ENCODE results near the gene CBFA2T3.

- no peak for TF ChIP-seq SKIL (CRISPR knock-in tag; IDR thresholded peaks at IDR 0.05; ENCODE audit: borderline replicate concordance)
- TF ChIP-seq KDM1A (CRISPR knock-in tag; IDR thresholded peaks at IDR 0.05) = no peak
- no peak for TF ChIP-seq HDAC2 (CRISPR knock-in tag; IDR thresholded peaks at IDR 0.05)
- TF ChIP-seq EZH2 (conservative IDR thresholded peaks at IDR 0.05; ENCODE audit: low read depth, low read length) = no peak
- TF ChIP-seq, protein P1, sequence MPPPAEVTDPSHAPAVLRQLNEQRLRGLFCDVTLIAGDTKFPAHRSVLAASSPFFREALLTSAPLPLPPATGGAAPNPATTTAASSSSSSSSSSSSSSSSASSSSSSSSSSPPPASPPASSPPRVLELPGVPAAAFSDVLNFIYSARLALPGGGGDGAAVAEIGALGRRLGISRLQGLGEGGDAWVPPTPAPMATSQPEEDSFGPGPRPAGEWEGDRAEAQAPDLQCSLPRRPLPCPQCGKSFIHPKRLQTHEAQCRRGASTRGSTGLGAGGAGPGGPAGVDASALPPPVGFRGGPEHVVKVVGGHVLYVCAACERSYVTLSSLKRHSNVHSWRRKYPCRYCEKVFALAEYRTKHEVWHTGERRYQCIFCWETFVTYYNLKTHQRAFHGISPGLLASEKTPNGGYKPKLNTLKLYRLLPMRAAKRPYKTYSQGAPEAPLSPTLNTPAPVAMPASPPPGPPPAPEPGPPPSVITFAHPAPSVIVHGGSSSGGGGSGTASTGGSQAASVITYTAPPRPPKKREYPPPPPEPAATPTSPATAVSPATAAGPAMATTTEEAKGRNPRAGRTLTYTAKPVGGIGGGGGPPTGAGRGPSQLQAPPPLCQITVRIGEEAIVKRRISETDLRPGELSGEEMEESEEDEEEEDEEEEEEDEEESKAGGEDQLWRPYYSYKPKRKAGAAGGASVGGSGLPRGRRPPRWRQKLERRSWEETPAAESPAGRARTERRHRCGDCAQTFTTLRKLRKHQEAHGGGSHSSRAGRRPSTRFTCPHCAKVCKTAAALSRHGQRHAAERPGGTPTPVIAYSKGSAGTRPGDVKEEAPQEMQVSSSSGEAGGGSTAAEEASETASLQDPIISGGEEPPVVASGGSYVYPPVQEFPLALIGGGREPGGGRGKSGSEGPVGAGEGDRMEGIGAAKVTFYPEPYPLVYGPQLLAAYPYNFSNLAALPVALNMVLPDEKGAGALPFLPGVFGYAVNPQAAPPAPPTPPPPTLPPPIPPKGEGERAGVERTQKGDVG (CRISPR knock-in tag; IDR thresholded peaks at IDR 0.05; ENCODE audit: borderline replicate concordance) = no peak
- no peak for TF ChIP-seq ZNF234 (CRISPR knock-in tag; conservative IDR thresholded peaks at IDR 0.05)
- TF ChIP-seq NCOR1 (IDR thresholded peaks at IDR 0.05; ENCODE audit: borderline replicate concordance, low read length) = no peak
- no peak for TF ChIP-seq CTCF (CRISPR knock-in tag; IDR thresholded peaks at IDR 0.05)
- TF ChIP-seq ZNF143 (CRISPR knock-in tag; IDR thresholded peaks at IDR 0.05) = no peak
- TF ChIP-seq PHF8 (CRISPR knock-in tag; IDR thresholded peaks at IDR 0.05) = no peak
- TF ChIP-seq, protein P2, sequence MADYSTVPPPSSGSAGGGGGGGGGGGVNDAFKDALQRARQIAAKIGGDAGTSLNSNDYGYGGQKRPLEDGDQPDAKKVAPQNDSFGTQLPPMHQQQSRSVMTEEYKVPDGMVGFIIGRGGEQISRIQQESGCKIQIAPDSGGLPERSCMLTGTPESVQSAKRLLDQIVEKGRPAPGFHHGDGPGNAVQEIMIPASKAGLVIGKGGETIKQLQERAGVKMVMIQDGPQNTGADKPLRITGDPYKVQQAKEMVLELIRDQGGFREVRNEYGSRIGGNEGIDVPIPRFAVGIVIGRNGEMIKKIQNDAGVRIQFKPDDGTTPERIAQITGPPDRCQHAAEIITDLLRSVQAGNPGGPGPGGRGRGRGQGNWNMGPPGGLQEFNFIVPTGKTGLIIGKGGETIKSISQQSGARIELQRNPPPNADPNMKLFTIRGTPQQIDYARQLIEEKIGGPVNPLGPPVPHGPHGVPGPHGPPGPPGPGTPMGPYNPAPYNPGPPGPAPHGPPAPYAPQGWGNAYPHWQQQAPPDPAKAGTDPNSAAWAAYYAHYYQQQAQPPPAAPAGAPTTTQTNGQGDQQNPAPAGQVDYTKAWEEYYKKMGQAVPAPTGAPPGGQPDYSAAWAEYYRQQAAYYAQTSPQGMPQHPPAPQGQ (CRISPR knock-in tag; IDR thresholded peaks at IDR 0.05; ENCODE audit: borderline replicate concordance) = no peak
- no peak for TF ChIP-seq GFI1 (CRISPR knock-in tag; IDR thresholded peaks at IDR 0.05; ENCODE audit: borderline replicate concordance)
Measured at GRCh38 chr16:88956546-88957432, 20.2 kb downstream of the CBFA2T3 start.

Measured in HepG2 (cell line).